Lower lobe of right lung (tissue), 2 donors: ENCODE measurements around the gene RAB35. TPM values are rescaled to one million over a fixed set of nuclear protein-coding genes. Genes with fewer than 3 reads are reported as not detected.
A peak's percentile ranks its signal among the peaks of the same experiment; 100 is the strongest.

Experiments used
- ATAC-seq, 2 donors: fragments of 200-7000 bp; cut with Tn5 transposase; one replicate each; pipeline ENCODE4 v1.9.1; 2020 to 2022; ENCODE audit warnings: mild to moderate bottlenecking in 2 of 2, moderate library complexity in 2 of 2
- DNase-seq: peaks from one replicate; pipeline ENCODE4 v3.0.0-alpha.2; 2020
- H3K27ac ChIP-seq: fragments of 200-600 bp; one replicate; pipeline ENCODE4 v1.8.0; 2022
- H3K27me3 ChIP-seq: fragments of 200-600 bp; one replicate; pipeline ENCODE4 v1.8.0; 2022; ENCODE audit warnings: low read depth
- H3K36me3 ChIP-seq: fragments of 200-600 bp; one replicate; pipeline ENCODE4 v1.8.0; 2022; ENCODE audit warnings: mild to moderate bottlenecking
- H3K4me1 ChIP-seq: fragments of 200-600 bp; one replicate; pipeline ENCODE4 v1.8.0; 2022
- H3K4me3 ChIP-seq: fragments of 200-600 bp; one replicate; pipeline ENCODE4 v1.8.0; 2022; ENCODE audit warnings: mild to moderate bottlenecking
- H3K9me3 ChIP-seq: fragments of 200-600 bp; one replicate; pipeline ENCODE4 v1.8.0; 2022
- intact Hi-C: fragments of 100-400 bp; cut with DNase I; formaldehyde crosslinking; loops from one replicate; pipeline ENCODE4 v1.11.0; 2022
- total RNA-seq: library from RNA; stranded (reverse); fragmentation: NEBNext Ultra II Directional; extraction: Animal tissue kit (Norgen Biotek cat#: 25700); gene quantifications from one replicate; pipeline ENCODE4 v1.2.1, GENCODE V29; 2021
- TF ChIP-seq, protein P1 (sequence below): fragments of 200-600 bp; IDR thresholded peaks from one replicate; pipeline ENCODE4 v1.8.0; 2022; ENCODE audit warnings: antibody characterized with exemption, mild to moderate bottlenecking
- donor health status: DM: no; HTN: yes; CAD: no; lungs with severe emphysema.

The RAB35 gene
- total RNA-seq, 1 donor from 2014 or later, result 48.2 TPM

DNA sequence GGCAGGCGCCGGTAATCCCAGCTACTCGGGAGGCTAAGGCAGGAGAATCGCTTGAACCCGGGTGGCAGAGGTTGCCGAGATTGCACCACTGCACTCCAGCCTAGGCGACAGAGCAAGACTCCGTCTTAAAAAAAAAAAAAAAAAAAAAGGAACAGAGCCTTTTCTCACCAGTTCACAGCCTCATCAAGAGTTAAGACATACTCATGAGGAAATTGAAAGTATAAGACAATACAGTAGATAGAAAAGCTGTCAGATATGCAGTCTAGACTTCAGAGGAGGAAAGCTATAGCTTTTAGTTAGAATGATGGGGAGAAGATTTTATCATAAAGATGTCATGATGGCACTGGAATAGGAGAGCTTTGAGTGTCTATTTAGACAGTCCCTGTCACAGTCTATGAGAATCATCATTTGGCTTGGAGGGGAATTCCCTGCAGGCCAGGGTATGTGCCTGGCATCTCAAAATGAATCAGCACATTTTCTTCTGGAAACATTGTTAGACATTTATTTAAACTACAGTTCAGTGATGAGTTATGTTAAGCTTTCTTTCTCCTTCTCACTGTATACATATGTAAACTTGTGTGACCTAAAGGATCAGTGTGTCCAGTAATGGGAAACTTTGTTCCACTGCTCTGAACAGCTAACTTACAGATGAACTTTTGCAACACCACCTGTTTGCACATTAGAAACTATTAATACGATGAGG, 2.9 kb upstream of the RAB35 start:
- intact Hi-C loops, result no loop called here
- ATAC-seq, result no peak

DNA sequence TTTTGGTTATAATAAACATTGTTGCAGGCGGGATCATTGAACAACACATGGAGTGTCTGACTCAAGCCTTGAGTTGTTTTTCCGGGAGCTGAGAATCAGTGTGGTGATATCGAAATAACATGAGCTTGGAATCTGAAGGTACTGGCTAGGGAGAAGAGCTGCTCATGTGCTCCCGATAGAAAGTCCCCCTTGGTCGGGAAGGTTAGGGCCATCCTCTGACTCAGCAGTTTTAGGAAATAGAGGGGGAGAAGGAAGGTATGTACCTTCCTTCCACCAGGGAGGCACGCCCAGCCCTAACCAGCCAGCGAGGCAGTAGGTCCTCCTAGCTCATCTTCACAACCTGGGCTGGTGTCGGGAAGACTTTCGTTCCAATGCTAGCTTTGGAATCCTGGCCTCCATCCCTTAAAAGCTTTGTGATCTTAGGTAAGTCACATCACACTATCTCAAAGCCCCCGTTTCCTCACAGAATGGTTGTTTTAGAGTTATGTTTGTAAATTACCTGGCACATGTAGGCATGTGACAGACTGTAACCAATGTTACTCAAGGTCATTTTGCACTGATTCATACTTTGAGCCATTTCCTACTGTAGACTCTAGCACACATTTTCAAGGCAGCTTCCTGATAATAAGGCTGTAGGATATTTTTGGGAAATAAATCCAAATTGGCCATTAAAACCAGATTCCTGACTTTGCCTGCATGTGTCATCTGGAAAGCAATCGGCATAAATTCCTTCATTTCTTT, 1.9 kb upstream of the RAB35 start:
- TF ChIP-seq, protein P1, sequence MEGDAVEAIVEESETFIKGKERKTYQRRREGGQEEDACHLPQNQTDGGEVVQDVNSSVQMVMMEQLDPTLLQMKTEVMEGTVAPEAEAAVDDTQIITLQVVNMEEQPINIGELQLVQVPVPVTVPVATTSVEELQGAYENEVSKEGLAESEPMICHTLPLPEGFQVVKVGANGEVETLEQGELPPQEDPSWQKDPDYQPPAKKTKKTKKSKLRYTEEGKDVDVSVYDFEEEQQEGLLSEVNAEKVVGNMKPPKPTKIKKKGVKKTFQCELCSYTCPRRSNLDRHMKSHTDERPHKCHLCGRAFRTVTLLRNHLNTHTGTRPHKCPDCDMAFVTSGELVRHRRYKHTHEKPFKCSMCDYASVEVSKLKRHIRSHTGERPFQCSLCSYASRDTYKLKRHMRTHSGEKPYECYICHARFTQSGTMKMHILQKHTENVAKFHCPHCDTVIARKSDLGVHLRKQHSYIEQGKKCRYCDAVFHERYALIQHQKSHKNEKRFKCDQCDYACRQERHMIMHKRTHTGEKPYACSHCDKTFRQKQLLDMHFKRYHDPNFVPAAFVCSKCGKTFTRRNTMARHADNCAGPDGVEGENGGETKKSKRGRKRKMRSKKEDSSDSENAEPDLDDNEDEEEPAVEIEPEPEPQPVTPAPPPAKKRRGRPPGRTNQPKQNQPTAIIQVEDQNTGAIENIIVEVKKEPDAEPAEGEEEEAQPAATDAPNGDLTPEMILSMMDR, result no peak
- H3K27me3 ChIP-seq, result no peaks in the 10 kb centered on the region
- no peak for DNase-seq
- peak overlapping the region; percentile 86 for H3K4me3 ChIP-seq
- H3K36me3 ChIP-seq, result peaks cover 15% of the 10 kb centered on the region
- intact Hi-C loops, result no loop called here
- no peaks in the 10 kb centered on the region for H3K9me3 ChIP-seq
- no peak for ATAC-seq
- H3K4me1 ChIP-seq, result peaks cover 52% of the 10 kb centered on the region
- no peak overlapping the region for H3K27ac ChIP-seq

More for the DNA sequence above, 2.9 kb upstream of the RAB35 start:
- no peak for DNase-seq
- Histone ChIP-seq H3K4me3 (no peak overlapping the region), H3K4me1 (peaks cover 42% of the 10 kb centered on the region), H3K9me3 (no peaks in the 10 kb centered on the region), H3K36me3 (peaks cover 6% of the 10 kb centered on the region), H3K27ac (no peak overlapping the region), H3K27me3 (no peaks in the 10 kb centered on the region)
- TF ChIP-seq, protein P1, result no peak

DNA sequence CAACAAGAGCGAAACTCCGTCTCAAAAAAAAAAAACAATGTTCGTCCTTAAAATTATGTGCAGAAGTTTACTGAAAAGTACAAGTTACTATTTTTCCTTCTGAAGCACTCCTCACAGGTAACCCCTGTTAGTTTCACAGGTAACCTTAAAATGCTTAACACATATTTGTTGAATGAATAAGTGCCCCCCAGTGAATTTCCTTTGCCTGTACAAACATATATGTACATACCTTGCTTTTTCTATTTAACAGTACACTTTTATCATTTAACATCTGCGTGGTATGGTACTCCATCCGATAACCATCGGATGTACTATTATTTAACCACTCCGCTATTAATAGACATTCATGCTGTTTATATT, 1.4 kb upstream of the RAB35 start:
- intact Hi-C loops, result no loop called here
- TF ChIP-seq, protein P1, result no peak
- ATAC-seq, result no peak
- H3K9me3 ChIP-seq, result no peaks in the 10 kb centered on the region
- H3K36me3 ChIP-seq, result peaks cover 19% of the 10 kb centered on the region
- no peak for DNase-seq
- H3K4me1 ChIP-seq, result peaks cover 55% of the 10 kb centered on the region
- no peaks in the 10 kb centered on the region for H3K27me3 ChIP-seq
- H3K4me3 ChIP-seq, result peak overlapping the region; percentile 86
- H3K27ac ChIP-seq, result peak overlapping the region; percentile 94

DNA sequence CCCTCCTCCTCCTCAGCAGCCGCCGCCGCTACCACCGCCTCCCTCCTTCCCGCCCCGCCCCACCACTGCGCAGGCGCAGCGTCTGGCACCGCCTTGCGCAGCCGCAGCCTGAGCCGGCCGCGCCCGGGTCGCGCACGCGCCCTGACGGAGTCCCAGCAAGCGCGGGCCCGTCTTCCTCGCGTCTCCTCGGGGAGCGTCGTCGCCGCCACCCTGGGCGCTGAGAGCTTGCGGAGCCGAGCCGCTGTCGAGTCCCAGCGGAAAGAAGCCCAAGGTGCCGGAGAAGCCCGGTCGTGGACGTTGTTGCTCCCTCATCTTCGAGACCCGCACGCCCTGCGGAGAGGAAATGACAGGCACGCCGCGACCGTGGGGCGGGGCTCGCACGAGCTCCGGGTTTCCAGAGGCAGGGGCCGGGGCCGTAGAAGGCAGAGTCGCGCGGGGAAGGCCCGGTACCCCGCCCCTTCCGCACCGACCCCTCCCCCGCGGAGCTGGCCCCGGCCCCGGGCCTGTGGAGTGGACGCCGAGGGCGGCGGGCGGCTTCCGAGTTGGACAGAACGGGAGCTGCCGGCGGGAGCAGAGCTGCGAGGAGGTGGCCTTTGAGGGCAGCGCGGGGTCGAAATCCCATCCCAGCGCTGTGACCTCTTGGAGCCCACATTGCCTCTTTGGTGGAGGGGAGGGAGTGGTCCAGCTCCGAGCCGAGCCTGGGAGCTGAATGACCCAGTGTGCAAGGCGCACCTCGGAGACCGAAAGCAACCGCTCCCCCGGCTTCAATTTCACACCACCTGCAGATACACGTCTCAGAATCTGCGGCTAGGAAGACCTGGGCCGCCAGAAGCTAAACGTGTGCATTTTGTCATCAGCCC, 469 bp upstream of the RAB35 start:
- peak overlapping the region; percentile 86 for H3K4me3 ChIP-seq
- H3K27me3 ChIP-seq, result no peaks in the 10 kb centered on the region
- peak; percentile 95 for DNase-seq
- intact Hi-C loops, result no loop called here
- TF ChIP-seq, protein P1, result no peak
- H3K36me3 ChIP-seq, result peaks cover 19% of the 10 kb centered on the region
- H3K9me3 ChIP-seq, result no peaks in the 10 kb centered on the region
- peak overlapping the region; percentile 94 for H3K27ac ChIP-seq
- peaks cover 55% of the 10 kb centered on the region for H3K4me1 ChIP-seq
- ATAC-seq, result peak; percentile 96 to 98

DNA sequence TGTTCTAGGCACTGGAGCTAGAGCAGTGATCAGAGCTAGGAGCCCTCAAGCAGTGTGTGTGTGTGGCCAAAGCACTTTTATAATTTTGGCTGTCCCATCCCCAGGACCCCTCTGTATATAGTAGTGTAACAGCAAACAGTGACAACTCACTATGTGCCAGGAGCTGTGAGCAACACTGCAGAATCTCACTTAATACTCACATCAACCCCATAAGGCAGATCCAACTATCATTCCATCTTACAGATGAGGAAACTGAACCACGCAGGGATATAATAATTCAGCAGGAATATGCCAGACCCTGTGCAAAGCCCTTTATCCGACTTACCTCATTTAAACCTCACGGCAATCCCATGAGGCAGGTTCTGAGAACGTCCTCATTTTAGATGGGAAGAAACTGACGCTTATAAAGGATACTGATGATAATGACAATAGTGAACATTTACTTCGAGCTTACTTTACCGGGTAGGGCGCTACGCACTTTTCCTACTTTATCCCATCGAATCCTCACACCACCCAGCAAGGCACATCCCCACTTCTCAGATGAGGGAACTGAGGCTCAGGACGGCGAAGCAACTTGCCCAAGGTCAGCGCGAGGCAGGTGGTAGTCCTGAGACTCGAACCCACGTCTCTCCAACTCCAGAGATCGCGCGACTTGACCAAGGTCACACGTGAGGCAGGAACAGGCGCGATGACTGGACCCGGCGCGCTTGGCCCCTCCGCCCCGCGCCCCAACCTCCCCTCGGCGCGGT, 687 bp downstream of the RAB35 start:
- intact Hi-C loops, result no loop called here
- peak; percentile 62 for DNase-seq
- TF ChIP-seq, protein P1, result no peak
- Histone ChIP-seq H3K27me3 (no peaks in the 10 kb centered on the region), H3K36me3 (peaks cover 19% of the 10 kb centered on the region), H3K9me3 (no peaks in the 10 kb centered on the region), H3K4me3 (peak overlapping the region; percentile 86), H3K4me1 (peaks cover 62% of the 10 kb centered on the region), H3K27ac (peak overlapping the region; percentile 94)
- no peak for ATAC-seq
